HG03066 (cell line): ENCODE results near the gene BEAN1.

ENCODE experiments used
- ATAC-seq: cut with Tn5 transposase; IDR thresholded peaks from one replicate; pipeline ENCODE4 v1.9.1; 2021; ENCODE audit warnings: low read depth; ENCODE audit not compliant: unreplicated experiment

BEAN1 gene

GRCh38 chr16:66418165-66418962 is 8.7 kb upstream of the BEAN1 start:
- ATAC-seq = no peak

GRCh38 chr16:66419527-66419926 is 7.6 kb upstream of the BEAN1 start:
- ATAC-seq = no peak

- no peak for ATAC-seq
Observed at GRCh38 chr16:66420396-66420795, 6.7 kb upstream of the BEAN1 start.

- no peak for ATAC-seq
Observed at GRCh38 chr16:66421891-66422290, 5.2 kb upstream of the BEAN1 start.

GRCh38 chr16:66422366-66422765 is 4.7 kb upstream of the BEAN1 start:
- no peak for ATAC-seq

- no peak for ATAC-seq
Observed at GRCh38 chr16:66423177-66423576, 3.9 kb upstream of the BEAN1 start.

GRCh38 chr16:66425651-66426050 is 1.4 kb upstream of the BEAN1 start:
- no peak for ATAC-seq

GRCh38 chr16:66426112-66427035 is 721 bp upstream of the BEAN1 start:
- ATAC-seq = no peak

- ATAC-seq = no peak
Observed at GRCh38 chr16:66427871-66428681, 981 bp downstream of the BEAN1 start.

GRCh38 chr16:66428682-66429251 is 1.7 kb downstream of the BEAN1 start:
- no peak for ATAC-seq

- ATAC-seq = no peak
Observed at GRCh38 chr16:66429290-66429962, 2.3 kb downstream of the BEAN1 start.

GRCh38 chr16:66430214-66430613 is 3.1 kb downstream of the BEAN1 start:
- ATAC-seq = no peak

GRCh38 chr16:66431760-66432159 is 4.7 kb downstream of the BEAN1 start:
- no peak for ATAC-seq

- no peak for ATAC-seq
Observed at GRCh38 chr16:66432429-66432828, 5.3 kb downstream of the BEAN1 start.

GRCh38 chr16:66434619-66435430 is 7.7 kb downstream of the BEAN1 start:
- no peak for ATAC-seq

GRCh38 chr16:66435896-66436295 is 8.8 kb downstream of the BEAN1 start:
- ATAC-seq = no peak

- no peak for ATAC-seq
Observed at GRCh38 chr16:66437391-66437945, 10.4 kb downstream of the BEAN1 start.

- ATAC-seq = no peak
Observed at GRCh38 chr16:66438536-66438935, 11.4 kb downstream of the BEAN1 start.
